Left ventricle myocardium superior (tissue), 1 donor: ENCODE results near the gene PHACTR1. TPM values are rescaled to one million over a fixed set of nuclear protein-coding genes. Genes with fewer than 3 reads are reported as not detected.
"Not testable (repeated sequence)": the region's sequence is repeated elsewhere in the genome, so short reads cannot be mapped to it uniquely, and the experiment has no call there.

Source experiments
- ATAC-seq: fragments of 200-7000 bp; cut with Tn5 transposase; one replicate; pipeline ENCODE4 v1.9.1; 2020; ENCODE audit warnings: mild to moderate bottlenecking, moderate library complexity
- DNase-seq: peaks from one replicate; pipeline ENCODE4 v3.0.0-alpha.2; 2020
- intact Hi-C: fragments of 100-400 bp; cut with micrococcal nuclease; formaldehyde crosslinking; loops from one replicate; pipeline ENCODE4 v1.11.0; 2022
- total RNA-seq: library from RNA; stranded (reverse); fragmentation: NEBNext Ultra II Directional; extraction: Animal tissue kit (Norgen Biotek cat#: 25700); gene quantifications from one replicate; pipeline ENCODE4 v1.2.1, GENCODE V29; 2021
- donor health status: DM: no; HTN: yes; CAD: no; lungs with severe emphysema.

The PHACTR1 gene
- total RNA-seq, 1 donor from 2014 or later, result 124 TPM

DNA sequence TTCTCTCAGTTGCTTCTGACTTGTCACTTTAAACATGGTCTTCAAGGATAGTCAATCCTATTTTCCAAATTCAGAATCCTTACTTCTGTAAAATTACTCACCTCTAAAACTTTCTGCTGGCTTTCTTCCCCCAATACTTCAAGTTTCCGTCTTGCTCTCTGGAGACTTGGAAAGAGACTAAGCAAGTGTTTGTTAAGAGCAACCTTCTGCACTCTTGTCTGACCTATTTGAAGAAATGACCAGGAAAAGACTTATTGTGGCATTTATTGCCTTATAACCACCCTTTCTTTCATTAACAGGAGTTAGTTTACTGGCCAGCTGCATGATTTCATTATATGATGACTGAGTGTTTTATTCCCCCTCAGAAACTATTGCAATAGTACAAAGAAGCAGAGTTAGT, 430.8 kb downstream of the PHACTR1 start:
- DNase-seq (no peak), ATAC-seq (no peak)
- intact Hi-C loops, result no loop called here

DNA sequence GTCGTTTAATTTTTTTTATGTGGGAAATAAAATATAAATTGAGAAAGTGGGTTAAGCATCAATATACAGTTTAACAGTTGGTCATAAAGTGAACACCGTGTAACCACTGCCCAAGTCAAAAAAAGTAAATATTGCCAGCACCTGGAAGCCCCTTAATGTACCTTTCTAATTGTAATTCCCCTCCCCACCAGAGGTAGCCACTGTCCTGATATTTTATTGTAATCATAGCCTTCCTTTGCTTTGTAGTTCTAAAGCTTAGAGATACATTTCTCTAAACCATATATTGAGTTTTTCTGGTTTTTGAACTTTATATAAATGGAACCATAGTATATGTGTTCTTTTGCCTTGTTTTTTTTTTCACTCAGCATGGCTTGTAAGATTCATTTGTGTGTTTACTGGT, 431.2 kb downstream of the PHACTR1 start:
- ATAC-seq (no peak), DNase-seq (no peak)
- intact Hi-C loops, result no loop called here

DNA sequence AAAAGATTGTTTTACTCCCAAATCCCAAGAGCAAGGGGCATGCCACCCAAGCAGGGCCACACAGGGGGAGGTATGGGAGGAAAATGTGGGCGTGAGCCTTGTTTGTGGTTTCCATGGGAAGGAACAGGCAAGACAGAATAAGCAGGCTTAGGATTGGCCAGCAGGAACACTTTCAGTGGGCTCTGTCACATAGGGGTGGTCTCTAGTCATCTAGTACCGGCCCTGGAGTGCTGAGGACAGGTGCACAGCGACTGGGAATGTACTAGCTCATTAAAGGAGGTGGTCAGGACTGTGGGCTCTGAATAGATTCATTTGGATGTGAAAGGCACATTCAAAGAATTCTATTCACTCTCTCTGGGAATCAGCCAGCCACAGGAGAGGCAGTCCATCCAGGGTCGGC, 436.2 kb downstream of the PHACTR1 start:
- intact Hi-C loops, result no loop called here
- DNase-seq (no peak), ATAC-seq (peak; percentile 13)

DNA sequence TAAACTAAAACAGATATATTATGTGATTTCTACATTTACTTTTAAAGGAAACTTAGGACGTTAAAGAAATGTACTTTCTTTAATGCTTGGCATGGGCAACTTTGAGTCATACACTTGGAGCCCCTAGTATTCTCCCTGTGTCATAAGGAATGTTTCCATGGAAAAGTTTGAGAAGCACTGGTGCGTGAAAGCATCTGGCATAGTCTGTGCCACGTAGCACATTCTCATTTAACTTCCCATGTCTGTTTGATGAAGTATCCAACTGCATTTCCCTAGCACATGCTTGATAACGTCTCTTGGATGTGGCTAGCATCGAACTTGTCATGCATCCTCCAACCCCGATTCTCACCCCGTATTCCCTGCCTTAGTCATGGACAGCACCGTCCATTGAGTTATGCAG, 439.8 kb downstream of the PHACTR1 start:
- ATAC-seq (no peak), DNase-seq (no peak)
- intact Hi-C loops, result no loop called here

DNA sequence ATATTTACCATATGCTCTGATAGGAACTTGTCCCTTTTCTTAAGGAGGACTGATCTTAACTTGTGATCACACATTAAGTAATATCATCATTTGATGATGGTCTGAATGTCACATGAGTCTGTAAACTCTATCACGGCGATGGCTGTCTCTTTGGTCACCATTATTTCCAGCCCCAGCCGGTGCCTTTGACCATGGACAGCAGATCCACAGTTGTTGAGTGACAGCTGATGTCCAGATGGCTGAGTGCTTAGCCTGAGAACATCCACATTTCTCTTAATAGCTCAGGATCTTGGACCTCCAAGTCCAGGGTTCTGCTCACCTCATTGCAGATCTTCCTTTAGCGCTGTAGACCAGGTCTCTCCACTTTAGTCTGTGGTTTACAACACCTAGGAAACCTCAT, 440.7 kb downstream of the PHACTR1 start:
- DNase-seq, result no peak
- ATAC-seq, result no peak
- intact Hi-C loops, result no loop called here

DNA sequence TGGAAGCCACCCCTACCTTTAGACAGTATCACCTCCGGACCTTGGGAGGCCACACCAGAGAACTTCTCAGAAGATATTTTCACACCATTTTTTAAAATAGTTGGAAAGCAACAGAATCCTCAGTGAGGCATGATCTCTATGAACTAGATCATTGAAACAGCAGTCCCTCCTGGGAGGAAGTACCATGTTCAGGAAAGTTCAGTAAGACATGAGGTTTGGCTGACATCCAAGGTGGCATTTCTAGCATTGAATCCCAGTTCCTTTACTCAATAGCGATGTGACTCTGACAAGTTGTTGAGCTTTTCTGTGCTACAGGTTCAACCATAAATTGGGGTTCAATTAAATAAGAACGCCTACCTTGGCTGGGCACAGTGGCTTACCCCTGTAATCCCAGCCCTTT, 442.7 kb downstream of the PHACTR1 start:
- DNase-seq, result no peak
- no peak for ATAC-seq
- intact Hi-C loops, result no loop called here

DNA sequence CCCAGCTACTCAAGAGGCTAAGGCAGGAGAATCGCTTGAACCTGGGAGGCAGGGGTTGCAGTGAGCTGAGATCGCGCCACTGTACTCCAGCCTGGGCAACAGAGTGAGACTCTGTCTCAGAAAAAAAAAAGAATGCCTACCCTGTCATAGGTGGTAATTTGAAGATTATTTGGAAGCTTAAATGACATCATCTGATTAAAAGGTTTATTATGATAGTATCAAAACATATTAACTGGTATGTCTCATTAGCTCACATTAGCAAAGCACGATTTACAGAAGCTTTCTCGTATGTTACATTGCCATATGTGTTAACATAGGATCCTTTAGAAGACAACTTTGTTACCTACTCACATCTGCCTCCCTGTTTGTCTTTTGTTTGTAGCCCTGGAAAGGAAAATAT, 443.3 kb downstream of the PHACTR1 start:
- ATAC-seq, intact Hi-C loops, DNase-seq: not testable (repeated sequence)

DNA sequence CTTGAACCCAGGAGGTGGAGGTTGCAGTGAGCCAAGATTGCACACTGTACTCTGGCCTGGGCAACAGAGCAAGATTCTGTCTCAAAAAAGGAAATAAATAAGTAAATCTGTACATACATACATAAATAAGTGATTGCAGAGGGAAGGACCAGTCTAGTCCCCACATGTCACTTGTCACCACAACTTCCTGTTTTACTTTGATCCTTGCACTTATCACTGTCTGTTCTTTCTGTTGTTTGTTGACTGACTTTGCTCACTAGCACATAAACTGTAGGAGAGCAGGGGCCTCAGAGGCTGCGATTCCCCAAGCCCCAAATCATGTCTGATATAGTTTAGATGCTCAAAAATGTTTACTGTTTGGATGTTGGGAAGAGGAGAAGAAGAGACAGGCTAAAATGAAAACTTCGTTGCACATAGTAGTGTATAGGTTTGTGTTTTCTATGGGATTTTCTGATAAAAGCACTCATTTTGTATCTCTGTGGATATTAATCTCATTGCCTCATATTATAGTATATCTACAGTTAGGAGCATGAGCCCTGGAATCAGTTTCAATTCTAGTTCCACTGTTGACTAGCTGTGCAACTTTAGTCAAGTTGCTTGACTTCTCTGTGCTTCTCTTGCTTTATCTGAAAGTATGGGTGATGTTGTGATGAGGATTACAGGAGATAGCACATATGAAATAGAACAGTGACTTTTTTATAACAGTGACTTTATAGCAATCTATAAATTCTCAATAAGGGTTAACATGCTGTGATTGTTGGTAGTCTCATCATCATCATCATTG, 446.8 kb downstream of the PHACTR1 start:
- DNase-seq (no peak), ATAC-seq (no peak)
- intact Hi-C loops, result no loop called here

DNA sequence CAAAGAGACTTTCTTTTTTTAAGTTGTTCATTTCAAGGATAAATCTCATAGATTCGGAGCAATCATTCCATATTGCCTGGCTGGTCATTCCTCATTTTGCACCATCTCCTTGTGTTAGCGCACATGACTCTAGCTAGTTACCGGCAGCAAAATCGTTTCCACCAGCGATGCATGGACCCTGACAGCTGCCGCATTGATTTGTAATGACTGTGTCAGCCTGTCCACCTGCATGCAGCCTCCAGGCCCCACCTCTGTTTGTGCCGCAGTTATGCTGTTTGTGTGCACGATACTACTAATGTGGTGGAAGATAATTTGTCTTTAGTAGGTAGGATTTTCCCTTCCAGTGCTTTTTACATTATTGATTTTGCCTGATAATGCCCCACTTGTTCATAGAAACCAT, 447.7 kb downstream of the PHACTR1 start:
- intact Hi-C loops, result no loop called here
- ATAC-seq, result no peak
- no peak for DNase-seq

DNA sequence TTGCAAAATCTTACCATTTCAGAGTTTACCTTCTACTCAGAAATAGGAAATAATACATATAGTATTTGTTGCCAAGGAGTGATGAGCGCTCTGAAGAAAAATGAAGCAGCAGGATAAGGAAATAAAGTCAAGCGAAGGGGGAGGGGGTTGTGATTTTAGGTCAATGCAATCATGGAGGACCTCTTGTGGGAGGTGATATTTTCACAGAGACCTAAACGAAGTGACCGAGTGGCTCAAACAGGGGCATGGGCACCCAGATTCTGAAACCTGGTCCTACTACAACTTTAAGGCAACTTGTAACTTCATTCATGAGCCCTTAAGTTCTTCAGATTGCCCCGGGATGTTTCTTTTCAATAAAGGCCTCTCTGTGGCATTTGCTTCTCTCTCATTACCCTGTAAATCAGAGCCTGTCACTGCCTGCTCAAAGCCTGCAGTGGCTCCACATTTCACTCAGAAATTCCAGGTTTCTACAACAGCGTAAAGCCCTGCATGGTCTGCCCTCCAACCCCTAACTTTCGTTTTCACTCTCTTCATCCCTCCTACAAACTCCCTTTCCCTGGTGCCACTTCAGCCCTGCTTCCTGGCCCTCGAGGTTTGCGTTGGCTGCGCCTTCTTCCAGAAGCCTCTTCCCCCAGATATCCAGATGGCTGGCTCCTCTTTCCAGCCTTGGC, 449.1 kb downstream of the PHACTR1 start:
- no peak for ATAC-seq
- intact Hi-C loops, result no loop called here
- DNase-seq, result no peak

DNA sequence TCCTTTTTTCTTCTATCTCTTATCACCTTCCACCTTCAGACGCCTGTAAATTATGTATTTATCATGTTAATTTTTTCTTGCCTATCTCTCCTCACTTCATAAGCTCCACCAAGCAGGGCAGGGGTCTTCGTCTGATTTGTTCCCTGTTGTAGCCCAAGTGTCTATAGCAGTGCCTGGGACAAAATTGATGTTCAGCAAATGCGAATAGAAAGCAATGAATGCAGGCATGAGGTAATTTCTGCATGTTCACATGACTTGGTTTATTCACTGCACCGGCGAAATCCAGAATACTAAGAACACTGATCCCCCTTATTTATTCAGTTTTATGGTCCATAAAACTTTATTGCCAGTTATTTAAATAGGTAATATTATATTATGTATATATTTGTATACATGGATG, 449.7 kb downstream of the PHACTR1 start:
- intact Hi-C loops, result no loop called here
- ATAC-seq, result no peak
- DNase-seq, result no peak

DNA sequence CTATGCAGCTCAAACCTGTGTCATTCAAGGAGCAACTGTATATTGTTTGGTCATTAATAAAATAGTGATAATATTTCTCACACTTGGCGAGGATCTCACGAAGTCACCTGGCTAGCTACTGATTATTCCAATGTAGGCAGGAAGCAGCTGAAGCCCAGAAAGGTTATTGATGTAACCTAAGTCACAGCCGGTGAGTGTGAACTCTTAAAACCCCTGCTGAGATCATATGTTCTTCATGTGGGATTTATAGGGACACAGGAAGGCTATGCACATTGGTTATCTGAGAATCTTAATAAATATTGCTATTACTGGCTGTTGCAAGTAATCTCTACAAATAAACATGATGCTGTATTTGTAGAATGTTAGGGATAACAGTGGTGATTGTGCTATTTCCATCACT, 450.3 kb downstream of the PHACTR1 start:
- no peak for ATAC-seq
- intact Hi-C loops, result no loop called here

DNA sequence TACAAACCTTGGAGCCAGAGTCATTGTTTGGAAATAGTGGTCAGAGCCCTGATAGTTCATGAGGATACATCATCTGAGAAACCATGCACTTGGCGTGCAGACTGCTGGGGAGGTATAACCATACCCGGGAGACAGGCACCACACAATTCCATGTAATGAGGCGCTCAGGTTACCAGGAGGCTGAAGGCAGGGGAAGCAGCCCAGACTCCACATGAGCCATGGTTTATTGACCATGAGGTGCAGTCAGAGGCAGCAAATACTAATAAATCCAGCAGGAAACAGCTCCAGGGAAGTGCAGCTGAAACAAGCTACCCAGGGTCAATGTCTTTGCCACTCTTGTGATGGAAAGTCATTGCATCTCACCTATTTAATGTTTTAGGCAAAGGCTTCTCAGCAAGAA, 455.7 kb downstream of the PHACTR1 start:
- intact Hi-C loops, result no loop called here
- DNase-seq (no peak), ATAC-seq (no peak)

More for the DNA sequence above, 450.3 kb downstream of the PHACTR1 start:
- DNase-seq, result no peak

DNA sequence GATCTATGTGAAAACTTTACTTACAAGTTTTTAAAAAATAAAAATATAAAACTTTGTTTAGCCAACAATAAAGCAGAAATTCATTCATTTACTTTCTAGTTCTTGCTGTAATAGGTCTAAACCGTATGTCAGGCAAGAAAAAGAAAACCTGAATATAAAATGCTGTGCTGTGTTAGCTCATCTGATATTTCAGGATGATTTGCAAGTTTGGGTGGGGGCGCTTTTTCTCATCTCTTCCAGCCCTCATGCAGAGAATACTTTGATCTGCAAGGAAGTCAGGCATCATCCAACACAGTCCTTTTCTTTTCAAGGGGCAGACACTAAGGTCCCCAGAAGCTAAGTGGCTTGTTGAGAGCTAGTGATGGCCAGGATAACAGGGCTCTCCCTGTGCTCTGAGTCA, 458.5 kb downstream of the PHACTR1 start:
- intact Hi-C loops, result no loop called here
- ATAC-seq (no peak), DNase-seq (no peak)

DNA sequence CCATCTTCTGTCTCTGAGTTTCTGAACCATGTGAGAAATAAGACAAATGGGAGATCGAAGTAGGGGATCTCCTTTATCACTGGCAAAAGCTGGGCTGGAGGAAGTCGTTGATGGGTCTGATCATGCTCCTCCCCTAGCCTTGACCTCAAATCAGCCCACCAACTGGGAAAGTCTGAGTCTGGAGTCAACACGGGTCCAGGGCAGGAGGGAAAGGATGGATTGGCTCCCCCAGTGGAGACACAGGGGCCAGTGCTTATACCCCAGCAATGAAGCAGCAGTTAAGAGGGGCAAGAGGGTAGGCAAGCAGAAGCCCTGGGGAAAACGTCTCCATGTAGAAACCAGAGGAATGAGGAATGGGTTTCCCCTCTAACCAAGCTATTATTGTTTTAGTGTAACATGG, 459.2 kb downstream of the PHACTR1 start:
- DNase-seq, result no peak
- intact Hi-C loops, result no loop called here
- ATAC-seq, result peak; percentile 9

DNA sequence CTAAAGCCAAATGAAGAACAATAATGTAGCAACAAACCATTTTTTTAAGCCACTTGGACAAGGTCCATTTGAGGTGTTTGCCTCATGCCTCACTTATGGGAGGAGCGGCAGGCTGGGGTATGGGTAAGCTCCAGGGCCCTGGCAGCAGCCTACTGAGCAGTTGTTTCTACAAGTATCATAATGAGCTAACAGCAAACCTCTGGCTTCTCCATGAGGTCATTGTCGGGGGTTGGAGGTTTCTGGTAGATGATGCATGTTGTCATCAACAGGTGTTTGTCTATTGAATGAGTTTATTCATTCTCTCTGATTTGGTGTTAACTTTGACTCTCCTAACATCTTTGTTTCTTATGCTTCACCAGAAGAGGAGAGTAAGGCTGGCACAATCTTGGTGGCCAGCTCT, 461.1 kb downstream of the PHACTR1 start:
- DNase-seq (no peak), ATAC-seq (peak; percentile 55)
- intact Hi-C loops, result no loop called here

DNA sequence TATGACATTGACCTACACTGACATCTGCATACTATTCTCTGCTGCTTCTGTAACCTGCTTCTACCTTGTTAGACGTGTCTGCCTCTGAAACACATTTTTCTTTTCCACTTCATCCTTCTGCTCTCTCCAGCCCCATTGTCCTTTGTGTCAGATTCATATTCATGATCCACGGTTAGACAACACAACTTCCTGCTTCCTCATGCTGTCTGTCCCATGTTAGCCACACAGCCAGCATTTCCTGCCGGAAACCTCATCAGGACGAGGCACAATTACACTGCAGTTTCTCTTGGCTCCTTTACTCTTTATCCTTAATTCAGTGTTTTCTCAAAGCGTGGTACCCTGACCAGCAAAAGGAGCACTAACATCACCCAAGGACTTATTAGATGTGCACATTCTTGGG, 461.5 kb downstream of the PHACTR1 start:
- ATAC-seq, result peak; percentile 17
- intact Hi-C loops, result no loop called here
- DNase-seq, result no peak

DNA sequence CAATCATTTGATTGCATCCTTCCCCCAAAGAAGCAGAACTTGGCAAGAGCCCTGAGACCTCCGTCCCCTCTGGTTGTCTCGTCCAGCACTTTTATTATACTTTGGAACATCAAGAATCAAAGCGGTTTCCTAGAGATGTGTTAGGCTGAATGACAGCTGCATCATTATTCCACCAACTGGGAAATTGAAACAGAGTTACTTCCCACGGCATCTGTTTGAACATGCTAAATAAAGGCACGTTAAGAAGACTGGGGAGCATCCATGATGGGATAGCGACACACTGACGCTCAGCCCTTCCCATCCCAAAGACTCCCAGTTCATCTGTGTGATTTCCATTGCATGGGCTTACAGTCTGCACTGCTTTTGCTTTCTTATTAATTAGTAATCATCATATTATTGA, 464.0 kb downstream of the PHACTR1 start:
- intact Hi-C loops, result no loop called here
- DNase-seq, result no peak
- ATAC-seq, result no peak

DNA sequence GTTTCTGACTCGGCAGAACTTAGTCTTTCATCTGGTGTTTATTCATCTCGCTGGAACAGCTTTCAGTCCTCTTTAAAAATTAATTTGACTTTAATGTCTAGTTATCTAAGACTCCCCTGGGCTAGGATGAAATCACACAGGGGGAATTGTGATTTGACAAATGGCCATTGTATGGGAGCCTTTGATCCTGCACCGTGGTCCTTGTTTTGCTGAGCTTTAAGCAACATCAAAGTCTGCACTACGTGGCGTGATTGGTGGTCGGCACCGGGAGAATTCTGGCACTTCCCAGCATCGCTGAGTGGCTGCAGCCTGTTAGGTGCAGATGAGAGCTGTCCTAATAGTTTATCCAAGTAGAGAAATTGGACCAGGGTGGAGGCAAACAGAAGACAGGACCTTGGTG, 464.8 kb downstream of the PHACTR1 start:
- ATAC-seq (no peak), DNase-seq (no peak)

DNA sequence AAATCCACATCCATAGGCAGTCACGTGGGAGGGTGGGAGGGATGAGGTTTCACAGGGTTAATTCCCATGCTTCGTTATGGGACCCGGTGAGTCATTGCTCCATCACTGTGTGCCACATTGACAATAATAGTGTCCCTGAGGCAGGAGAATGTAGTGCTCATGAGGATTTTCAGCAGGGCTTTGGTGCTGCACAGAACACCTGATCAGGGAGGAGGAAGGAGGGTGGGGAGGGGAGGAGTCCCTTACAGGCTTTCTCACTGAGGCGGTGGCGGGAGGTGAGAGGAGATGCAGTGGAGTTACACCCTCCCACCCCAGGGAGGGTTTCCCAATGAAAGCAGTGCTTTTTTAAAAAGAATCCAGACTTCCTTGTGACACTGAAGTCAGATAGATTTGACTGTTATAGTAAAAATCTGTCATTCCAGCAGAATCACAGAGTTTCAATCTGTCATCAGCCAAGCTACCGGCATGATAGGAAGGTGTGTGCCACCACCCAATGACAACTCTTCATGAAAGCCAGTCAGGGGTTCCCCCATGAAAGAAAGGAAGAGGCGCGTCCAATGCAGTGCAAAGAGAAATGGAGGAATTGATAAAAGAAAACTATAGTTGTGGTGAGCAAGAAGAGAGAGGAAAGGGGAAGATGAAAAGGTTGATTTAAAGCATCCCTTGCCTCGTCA, 467.0 kb downstream of the PHACTR1 start:
- ATAC-seq (no peak), DNase-seq (no peak)
- intact Hi-C loops, result no loop called here

More for the DNA sequence above, 464.8 kb downstream of the PHACTR1 start:
- intact Hi-C loops, result no loop called here

DNA sequence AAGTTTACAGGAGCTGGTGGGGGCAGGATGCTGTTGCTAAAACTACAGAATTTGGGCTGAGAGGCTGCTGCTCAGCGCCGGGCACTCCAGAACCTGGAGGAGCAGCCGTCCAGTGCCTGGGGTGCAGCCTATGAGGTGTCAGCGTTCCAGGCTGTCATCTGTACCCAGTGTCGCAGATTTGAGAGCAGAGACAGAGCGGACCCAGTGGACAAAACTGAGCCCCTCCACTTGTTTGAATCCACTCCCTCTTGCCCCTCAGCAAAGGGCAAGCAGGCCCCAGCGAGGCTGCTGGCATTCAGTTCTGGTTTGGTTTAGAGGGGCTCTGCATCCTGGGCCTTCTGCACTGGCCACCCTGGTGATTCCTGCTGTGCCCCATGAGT, 467.5 kb downstream of the PHACTR1 start:
- ATAC-seq (peak; percentile 53), DNase-seq (no peak)
- intact Hi-C loops, result no loop called here
